H9 (cell line): Measurements from ENCODE around the gene TTC27. TPM values are rescaled to one million over a fixed set of nuclear protein-coding genes. Genes with fewer than 3 reads are reported as not detected.

ENCODE experiments used
- DNase-seq: peaks from one replicate; pipeline ENCODE4 v3.0.0-alpha.2; 2017
- H2AFZ ChIP-seq: one replicate; pipeline ENCODE4 v1.6.1; 2013; ENCODE audit warnings: mild to moderate bottlenecking, low read length, control low read depth, moderate library complexity
- H2AK5ac ChIP-seq: 2 replicates; pipeline ENCODE4 v1.6.1; 2013; ENCODE audit warnings: low read length, control low read depth, mixed read lengths; ENCODE audit not compliant: insufficient read length
- H2BK120ac ChIP-seq: one replicate; pipeline ENCODE4 v1.6.1; 2013; ENCODE audit warnings: low read depth, mild to moderate bottlenecking, low read length, control low read depth, inconsistent platforms; ENCODE audit not compliant: poor library complexity, severe bottlenecking
- H2BK12ac ChIP-seq: 2 replicates; pipeline ENCODE4 v1.6.1; 2013; ENCODE audit warnings: low read length, control low read depth, mixed read lengths, low read depth; ENCODE audit not compliant: insufficient read length
- H2BK15ac ChIP-seq: 2 replicates; pipeline ENCODE4 v1.6.1; 2013; ENCODE audit warnings: low read depth, low read length, control low read depth
- H2BK20ac ChIP-seq: one replicate; pipeline ENCODE4 v1.6.1; 2013; ENCODE audit warnings: low read depth, mild to moderate bottlenecking, low read length, control low read depth, inconsistent platforms; ENCODE audit not compliant: poor library complexity, severe bottlenecking
- H2BK5ac ChIP-seq: 2 replicates; pipeline ENCODE4 v1.6.1; 2013; ENCODE audit warnings: low read length, control low read depth, mixed read lengths; ENCODE audit not compliant: insufficient read length
- H3K14ac ChIP-seq: 2 replicates; pipeline ENCODE4 v1.6.1; 2013; ENCODE audit warnings: low read length, control low read depth; ENCODE audit not compliant: insufficient read depth
- H3K18ac ChIP-seq: 2 replicates; pipeline ENCODE4 v1.6.1; 2013; ENCODE audit warnings: low read depth, mild to moderate bottlenecking, mixed read lengths, low read length, control low read depth; ENCODE audit not compliant: insufficient read length
- H3K23ac ChIP-seq: 2 replicates; pipeline ENCODE4 v1.6.1; 2013; ENCODE audit warnings: low read length, control low read depth, mixed read lengths, low read depth; ENCODE audit not compliant: insufficient read length
- H3K23me2 ChIP-seq: 2 replicates; pipeline ENCODE4 v1.6.1; 2013; ENCODE audit warnings: low read depth, mild to moderate bottlenecking, mixed read lengths, low read length, control low read depth; ENCODE audit not compliant: insufficient read length, poor library complexity, severe bottlenecking
- H3K27ac ChIP-seq: 2 replicates; pipeline ENCODE4 v1.5.1; 2013; ENCODE audit warnings: low read length, control low read depth, mixed read lengths, low read depth; ENCODE audit not compliant: insufficient read length
- H3K27me3 ChIP-seq: 2 replicates; pipeline ENCODE4 v1.6.1; 2013; ENCODE audit warnings: low read length, control low read depth, inconsistent platforms; ENCODE audit not compliant: insufficient read depth
- H3K4ac ChIP-seq: 2 replicates; pipeline ENCODE4 v1.6.1; 2013; ENCODE audit warnings: low read depth, mild to moderate bottlenecking, control low read depth, inconsistent platforms, low read length, moderate library complexity
- H3K4me1 ChIP-seq: 2 replicates; pipeline ENCODE4 v1.6.1; 2013; ENCODE audit warnings: low read length, control low read depth, inconsistent platforms; ENCODE audit not compliant: insufficient read depth
- H3K4me2 ChIP-seq: 2 replicates; pipeline ENCODE4 v1.6.1; 2013; ENCODE audit warnings: low read length, control low read depth, mixed read lengths; ENCODE audit not compliant: insufficient read length, insufficient read depth
- H3K56ac ChIP-seq: 2 replicates; pipeline ENCODE4 v1.6.1; 2013; ENCODE audit warnings: low read depth, mild to moderate bottlenecking, mixed read lengths, low read length, control low read depth; ENCODE audit not compliant: insufficient read length
- H3K79me1 ChIP-seq: 2 replicates; pipeline ENCODE4 v1.6.1; 2013; ENCODE audit warnings: low read depth, mild to moderate bottlenecking, moderate library complexity, low read length, control low read depth, inconsistent platforms; ENCODE audit not compliant: insufficient read depth, poor library complexity, severe bottlenecking
- H3K79me2 ChIP-seq: 2 replicates; pipeline ENCODE4 v1.6.1; 2013; ENCODE audit warnings: low read length, control low read depth, inconsistent platforms; ENCODE audit not compliant: insufficient read depth
- H3K9ac ChIP-seq: 2 replicates; pipeline ENCODE4 v1.6.1; 2013; ENCODE audit warnings: low read length, control low read depth, mixed read lengths; ENCODE audit not compliant: insufficient read length; ENCODE audit errors: extremely low read depth
- H3K9me3 ChIP-seq: one replicate; pipeline ENCODE4 v1.6.1; 2013; ENCODE audit warnings: low read depth, low read length, inconsistent platforms; ENCODE audit not compliant: control insufficient read depth
- H3T11ph ChIP-seq: one replicate; pipeline ENCODE4 v1.6.1; 2013; ENCODE audit warnings: mild to moderate bottlenecking, low read length, control low read depth, inconsistent platforms
- H4K20me1 ChIP-seq: one replicate; pipeline ENCODE4 v1.6.1; 2013; ENCODE audit not compliant: control insufficient read depth, insufficient read length, insufficient read depth
- H4K5ac ChIP-seq: 2 replicates; pipeline ENCODE4 v1.6.1; 2013; ENCODE audit warnings: low read depth, mild to moderate bottlenecking, mixed read lengths, low read length, control low read depth; ENCODE audit not compliant: insufficient read length
- H4K8ac ChIP-seq: replicated peaks from 2 replicates; pipeline ENCODE4 v1.6.1; 2013; ENCODE audit warnings: low read length, control low read depth, mixed read lengths, low read depth; ENCODE audit not compliant: insufficient read length
- H4K91ac ChIP-seq: 2 replicates; pipeline ENCODE4 v1.6.1; 2013; ENCODE audit warnings: low read depth, mild to moderate bottlenecking, moderate library complexity, mixed read lengths, low read length, control low read depth; ENCODE audit not compliant: insufficient read length
- H3K27ac Mint-ChIP-seq, 3 experiments: 2 replicates in 2 of 3; 3 replicates in 1 of 3; pipeline ENCODE4 v1.8.0; 2020 to 2021; ENCODE audit warnings: mixed read lengths in 3 of 3, mild to moderate bottlenecking in 1 of 3, moderate library complexity in 1 of 3
- H3K27me3 Mint-ChIP-seq: 2 replicates; pipeline ENCODE4 v1.8.0; 2021; ENCODE audit warnings: low read depth, mild to moderate bottlenecking, moderate library complexity, mixed read lengths
- H3K36me3 Mint-ChIP-seq, 3 experiments: 2 replicates in 2 of 3; 3 replicates in 1 of 3; pipeline ENCODE4 v1.8.0; 2020 to 2021; ENCODE audit warnings: low read depth in 3 of 3, mixed read lengths in 3 of 3; ENCODE audit not compliant: insufficient read depth in 1 of 3
- H3K4me1 Mint-ChIP-seq, 2 experiments: 2 replicates each; pipeline ENCODE4 v1.8.0; 2020; ENCODE audit warnings: mixed read lengths in 2 of 2
- H3K4me3 Mint-ChIP-seq, 2 experiments: 2 replicates in 1 of 2; 3 replicates in 1 of 2; pipeline ENCODE4 v1.8.0; 2020 to 2021; ENCODE audit warnings: mild to moderate bottlenecking in 2 of 2, mixed read lengths in 2 of 2, moderate library complexity in 1 of 2
- H3K9me3 Mint-ChIP-seq, 2 experiments: 2 replicates in 1 of 2; 3 replicates in 1 of 2; pipeline ENCODE4 v1.8.0; 2020; ENCODE audit warnings: mild to moderate bottlenecking in 2 of 2, mixed read lengths in 2 of 2, moderate library complexity in 1 of 2
- WGBS: extraction: QIAGEN DNeasy Blood & Tissue Kit; methylation state at CpG from one replicate; pipeline ENCODE4 v1.1.7; 2013; ENCODE audit warnings: missing lambda C conversion rate, low lambda C conversion rate, mixed read lengths; ENCODE audit not compliant: insufficient read length; ENCODE audit errors: extremely low coverage; 5-methylcytosine and 5-hydroxymethylcytosine counted together
- total RNA-seq: library from RNA; stranded (reverse); gene quantifications from 2 replicates; pipeline ENCODE4 v1.2.1, GENCODE V29; 2021
- TF ChIP-seq, protein P1 (sequence below): fragments of 200-600 bp; sonication (generic); conservative IDR thresholded peaks from 3 replicates; pipeline ENCODE4 v1.8.0; 2021; ENCODE audit warnings: antibody characterized with exemption, mild to moderate bottlenecking

The TTC27 gene
- total RNA-seq, 1 experiment from 2014 or later: 26.0 TPM

DNA sequence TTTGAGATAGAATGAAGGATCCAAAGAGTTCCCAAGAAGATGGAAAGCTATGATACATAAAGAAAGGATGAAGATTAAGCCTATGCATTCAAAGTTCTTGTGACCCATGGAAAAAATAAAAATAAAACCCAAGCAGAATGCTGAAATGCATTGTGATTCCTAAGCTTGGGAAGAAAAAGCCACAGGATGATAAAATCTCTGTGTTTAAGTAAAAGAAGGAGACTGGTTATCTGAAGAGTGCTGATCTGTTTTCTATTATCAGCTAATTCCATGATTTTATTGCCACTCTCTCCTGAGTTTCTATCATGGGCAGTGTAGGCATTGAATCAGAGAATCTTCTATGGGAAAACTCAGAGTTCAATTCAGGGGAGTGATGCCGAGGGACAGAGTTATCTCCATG lies 215.8 kb downstream of the TTC27 start:
- Histone ChIP-seq H2BK120ac (no peak overlapping the region), H4K5ac (no peak overlapping the region), H2AFZ (no peak overlapping the region), H3T11ph (no peak overlapping the region), H2BK20ac (no peak overlapping the region), H3K9me3 (no peaks in the 10 kb centered on the region), H2BK5ac (no peak overlapping the region), H3K56ac (no peak overlapping the region), H3K79me2 (no peaks in the 10 kb centered on the region; the same call in 1 of the 2 replicates), H2AK5ac (no peak overlapping the region), H2BK12ac (no peak overlapping the region), H3K23ac (no peak overlapping the region), H3K4me1 (no peaks in the 10 kb centered on the region), H3K79me1 (no peaks in the 10 kb centered on the region), H3K27me3 (no peaks in the 10 kb centered on the region), H4K8ac (no peak overlapping the region), H3K27ac (no peak overlapping the region), H3K4me2 (no peak overlapping the region), H3K23me2 (no peaks in the 10 kb centered on the region), H3K14ac (no peak overlapping the region), H3K9ac (no peak overlapping the region), H4K20me1 (no peaks in the 10 kb centered on the region), H3K18ac (no peak overlapping the region), H3K4ac (no peak overlapping the region), H4K91ac (no peak overlapping the region), H2BK15ac (no peak overlapping the region)
- Mint-ChIP-seq H3K4me1 (no peaks in the 10 kb centered on the region), H3K4me3 (no peak overlapping the region), H3K9me3 (peaks cover 26 to 29% of the 10 kb centered on the region in 2 experiments), H3K36me3 (peaks cover 2 to 23% (median 16%) of the 10 kb centered on the region in 3 experiments; a peak in 5 of 7 replicates), H3K27me3 (0 out of 2 replicates have a peak, but pooled peaks cover 3% of the 10 kb centered on the region), H3K27ac (no peak overlapping the region)
- TF ChIP-seq, protein P1, sequence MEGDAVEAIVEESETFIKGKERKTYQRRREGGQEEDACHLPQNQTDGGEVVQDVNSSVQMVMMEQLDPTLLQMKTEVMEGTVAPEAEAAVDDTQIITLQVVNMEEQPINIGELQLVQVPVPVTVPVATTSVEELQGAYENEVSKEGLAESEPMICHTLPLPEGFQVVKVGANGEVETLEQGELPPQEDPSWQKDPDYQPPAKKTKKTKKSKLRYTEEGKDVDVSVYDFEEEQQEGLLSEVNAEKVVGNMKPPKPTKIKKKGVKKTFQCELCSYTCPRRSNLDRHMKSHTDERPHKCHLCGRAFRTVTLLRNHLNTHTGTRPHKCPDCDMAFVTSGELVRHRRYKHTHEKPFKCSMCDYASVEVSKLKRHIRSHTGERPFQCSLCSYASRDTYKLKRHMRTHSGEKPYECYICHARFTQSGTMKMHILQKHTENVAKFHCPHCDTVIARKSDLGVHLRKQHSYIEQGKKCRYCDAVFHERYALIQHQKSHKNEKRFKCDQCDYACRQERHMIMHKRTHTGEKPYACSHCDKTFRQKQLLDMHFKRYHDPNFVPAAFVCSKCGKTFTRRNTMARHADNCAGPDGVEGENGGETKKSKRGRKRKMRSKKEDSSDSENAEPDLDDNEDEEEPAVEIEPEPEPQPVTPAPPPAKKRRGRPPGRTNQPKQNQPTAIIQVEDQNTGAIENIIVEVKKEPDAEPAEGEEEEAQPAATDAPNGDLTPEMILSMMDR: no peak
- no peak for DNase-seq
- WGBS: no CpG with 5 or more reads among the region's 1 CpG
